SW 1271 (cell line): ENCODE data around the gene C2.
"Not testable (repeated sequence)": the region's sequence is repeated elsewhere in the genome, so short reads cannot be mapped to it uniquely, and the experiment has no call there.

Experiments
- DNase-seq, 2 experiments: peaks; one replicate each; lab custom pipeline; 2025; lab: John Stamatoyannopoulos, UW

Gene C2

GRCh38 chr6:31979238-31979898 is 51.9 kb downstream of the C2 start:
- DNase-seq = no peak

- not testable (repeated sequence) for DNase-seq
These were observed 52.8 kb downstream of the C2 start for GRCh38 chr6:31980195-31980876.

- not testable (repeated sequence) for DNase-seq
These were observed 53.5 kb downstream of the C2 start for GRCh38 chr6:31980998-31981397.

GRCh38 chr6:31981744-31982143 is 54.2 kb downstream of the C2 start, which contains the start of gene C4A:
TSS of gene C4A (plus strand) at chr6:31982057. CDS start at chr6:31982108, 51 bp downstream.
- DNase-seq = not testable (repeated sequence)

GRCh38 chr6:31989363-31989762 is 61.8 kb downstream of the C2 start:
- DNase-seq = not testable (repeated sequence)

- DNase-seq = not testable (repeated sequence)
These were observed 66.9 kb downstream of the C2 start for GRCh38 chr6:31994421-31994820.
